Measurements from ENCODE around the gene THSD7A.

GRCh38 chr7:11332186-11332864, 499.7 kb downstream of the THSD7A start:
- TF ChIP-seq RAD21 (IDR thresholded peaks at IDR 0.05): no peak
- no peak for TF ChIP-seq CTCF (IDR thresholded peaks at IDR 0.05; ENCODE audit: low read depth, low read length, missing input control)
- TF ChIP-seq NR2F2 (IDR thresholded peaks at IDR 0.05): no peak
- no peak for TF ChIP-seq YY1 (IDR thresholded peaks at IDR 0.05)
- no peak for TF ChIP-seq TAF1 (conservative IDR thresholded peaks at IDR 0.05)
- TF ChIP-seq ATF3 (IDR thresholded peaks at IDR 0.05): no peak

Measured in liver (tissue), 3 donors.